ENCODE results near the gene JPH4. TPM values are rescaled to one million over a fixed set of nuclear protein-coding genes. Genes with fewer than 3 reads are reported as not detected.

The JPH4 gene
- total RNA-seq, 1 donor from 2014 or later: 2.0 TPM

DNA sequence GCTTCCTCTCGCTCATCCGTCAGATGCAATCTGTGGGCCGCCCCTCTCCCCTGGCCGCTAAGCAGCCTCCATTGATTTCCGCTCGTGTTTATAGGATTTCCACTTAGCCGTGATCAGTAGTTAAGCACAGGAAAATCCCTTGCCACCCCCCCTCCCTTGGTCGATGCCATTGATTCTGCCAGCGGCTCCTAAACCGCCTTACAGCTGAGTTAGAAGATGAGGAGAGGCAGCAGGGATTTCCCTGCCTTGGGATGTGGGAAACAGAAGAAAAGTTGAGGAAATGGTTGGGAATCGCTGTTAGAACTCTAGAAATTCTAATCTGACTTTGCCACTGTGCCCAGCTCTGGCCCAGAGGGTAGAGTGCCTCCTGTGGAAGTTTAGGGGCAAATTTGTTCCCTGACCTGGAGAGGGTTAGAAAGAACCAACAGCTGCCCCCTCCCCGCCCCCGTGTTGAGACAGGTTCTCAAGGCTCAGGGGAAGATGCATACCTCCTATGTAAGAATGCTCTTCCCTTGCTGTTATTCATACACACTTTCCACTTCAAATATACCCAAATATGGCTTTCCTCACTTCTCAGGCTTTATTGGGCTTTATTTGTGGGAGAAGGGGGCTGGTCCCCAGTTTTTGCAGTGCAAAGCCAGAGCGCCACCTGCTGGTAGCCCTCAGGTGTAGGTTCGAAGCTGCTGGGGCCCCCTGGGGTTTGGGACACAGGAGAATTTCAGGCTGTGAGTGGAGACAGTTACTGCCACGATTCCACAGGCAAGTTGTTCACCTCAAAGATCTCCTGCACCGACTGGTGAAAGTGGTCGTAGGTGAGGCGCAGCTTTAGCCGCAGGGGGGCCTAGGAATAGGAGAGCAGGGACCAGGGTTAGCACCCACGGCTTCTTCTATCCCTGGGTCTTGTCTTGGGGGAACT lies 19.3 kb downstream of the JPH4 start:
- Mint-ChIP-seq H3K9me3 (no peaks in the 10 kb centered on the region), H3K36me3 (ENCODE audit: low read depth) (peaks cover 56% of the 10 kb centered on the region), H3K4me3 (no peak overlapping the region), H3K4me1 (peaks cover 31% of the 10 kb centered on the region), H3K27ac (no peak overlapping the region), H3K27me3 (no peaks in the 10 kb centered on the region)
- intact Hi-C loops (cut with micrococcal nuclease): loop anchor here (5.0 to 10.0 kb wide), 6 partner anchors 437 to 886 kb away; partner anchors contain the start of genes ACIN1, ADCY4, C14orf119 and PCK2
- TF ChIP-seq CTCF (IDR thresholded peaks at IDR 0.05): no peak
- ChIA-PET CTCF (interaction anchor here (0.7 to 4.9 kb wide), 7 partner anchors 9 to 179 kb away, joined by 3 to 128 read pairs (median 4); no protein-coding TSS in a partner anchor), POLR2A (interaction anchor here (1.1 to 6.2 kb wide), 4 partner anchors 8 to 555 kb away, joined by 3 to 41 read pairs (median 10); partner anchors contain the start of genes AP1G2, DCAF11, NRL and PABPN1)
- DNase-seq (peak; percentile 50), ATAC-seq (ENCODE audit: low read depth) (no peak)

GRCh38 chr14:23558346-23559009 lies 20.1 kb downstream of the JPH4 start:
- no peak for DNase-seq
- Mint-ChIP-seq H3K4me1 (peaks cover 31% of the 10 kb centered on the region), H3K27me3 (no peaks in the 10 kb centered on the region), H3K4me3 (peak overlapping the region; percentile 4), H3K27ac (peak overlapping the region; percentile 6), H3K9me3 (no peaks in the 10 kb centered on the region), H3K36me3 (ENCODE audit: low read depth) (peaks cover 50% of the 10 kb centered on the region)
- intact Hi-C loops (cut with micrococcal nuclease): loop anchor here (5.0 to 10.0 kb wide), 6 partner anchors 436 to 886 kb away; partner anchors contain the start of genes ACIN1, ADCY4, C14orf119 and PCK2
- no peak for ATAC-seq (ENCODE audit: low read depth)
- no peak for TF ChIP-seq CTCF (IDR thresholded peaks at IDR 0.05)
- POLR2A ChIA-PET: interaction anchor here (1.1 to 6.2 kb wide), 3 partner anchors 9 to 556 kb away, joined by 3 to 41 read pairs (median 4); partner anchors contain the start of genes AP1G2, DCAF11, NRL and PABPN1
- CTCF ChIA-PET: interaction anchor here (0.8 to 4.9 kb wide), 5 partner anchors 9 to 437 kb away, joined by 3 to 128 read pairs (median 3); no protein-coding TSS in a partner anchor

DNA sequence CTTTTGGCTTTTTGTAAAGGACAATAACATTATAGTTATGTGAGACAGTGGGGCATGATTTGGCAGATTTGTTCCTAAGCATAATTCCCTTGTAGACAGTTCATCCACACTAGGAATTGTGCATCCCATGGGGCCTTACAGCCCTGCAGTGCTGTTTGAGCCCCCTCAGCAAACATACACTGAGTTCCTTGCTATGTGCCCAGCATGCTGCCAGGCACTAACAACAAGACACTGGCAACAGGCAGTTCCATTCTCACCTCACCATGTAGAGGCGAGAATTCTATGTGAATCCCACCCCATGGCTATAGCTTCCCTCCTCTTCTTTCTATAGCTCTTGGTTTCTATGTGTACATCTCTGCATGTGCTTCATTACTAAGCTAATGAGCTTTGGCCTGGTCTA lies 20.6 kb downstream of the JPH4 start:
- ATAC-seq (ENCODE audit: low read depth) (no peak), DNase-seq (no peak)
- ChIA-PET CTCF (interaction anchor here (0.8 to 4.9 kb wide), 4 partner anchors 8 to 436 kb away, joined by 3 to 128 read pairs (median 8); no protein-coding TSS in a partner anchor), POLR2A (interaction anchor here (6.2 kb wide), 1 partner anchor 9 kb away, joined by 41 read pairs; the partner anchor contains the start of gene AP1G2)
- TF ChIP-seq CTCF (IDR thresholded peaks at IDR 0.05): no peak
- Mint-ChIP-seq H3K4me1 (peaks cover 29% of the 10 kb centered on the region), H3K27me3 (no peaks in the 10 kb centered on the region), H3K27ac (peak overlapping the region; percentile 85), H3K9me3 (no peaks in the 10 kb centered on the region), H3K4me3 (no peak overlapping the region), H3K36me3 (ENCODE audit: low read depth) (peaks cover 45% of the 10 kb centered on the region)
- intact Hi-C loops (cut with micrococcal nuclease): loop anchor here (2.0 to 10.0 kb wide), 7 partner anchors 19 to 887 kb away; partner anchors contain the start of genes ACIN1, ADCY4, C14orf119 and PCK2

DNA sequence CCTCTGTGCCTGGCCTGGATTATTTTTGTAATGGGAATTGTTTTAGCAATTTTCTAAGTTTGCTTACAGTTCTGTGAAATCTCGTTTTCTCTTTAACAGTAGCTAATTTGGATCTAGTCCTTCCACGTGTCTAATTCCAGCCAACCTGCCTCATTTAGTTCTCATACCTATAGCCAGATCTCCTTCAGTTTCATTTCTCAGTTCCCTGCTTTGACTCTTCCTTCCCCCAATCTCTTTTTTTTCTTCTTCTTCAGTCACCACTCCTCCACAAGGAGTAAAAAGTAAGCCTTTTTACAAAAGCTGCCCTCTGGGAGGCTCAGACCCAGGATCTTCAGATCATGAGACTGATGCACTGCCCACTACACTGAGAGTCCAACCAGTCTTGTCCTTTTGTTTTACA lies 21.1 kb downstream of the JPH4 start:
- H3K4me1 Mint-ChIP-seq: peaks cover 26% of the 10 kb centered on the region
- intact Hi-C loops (cut with micrococcal nuclease): loop anchor here (2.0 to 10.0 kb wide), 7 partner anchors 19 to 887 kb away; partner anchors contain the start of genes ACIN1, ADCY4, C14orf119 and PCK2
- peaks cover 41% of the 10 kb centered on the region for H3K36me3 Mint-ChIP-seq (ENCODE audit: low read depth)
- DNase-seq (no peak), ATAC-seq (ENCODE audit: low read depth) (no peak)
- no peaks in the 10 kb centered on the region for H3K9me3 Mint-ChIP-seq
- ChIA-PET CTCF (interaction anchor here (1.0 to 4.9 kb wide), 2 partner anchors 20 to 78 kb away, joined by 3 to 128 read pairs; no protein-coding TSS in a partner anchor), POLR2A (interaction anchor here (1.2 to 6.2 kb wide), 2 partner anchors 10 to 82 kb away, joined by 4 to 41 read pairs; partner anchors contain the start of gene AP1G2)
- TF ChIP-seq CTCF (IDR thresholded peaks at IDR 0.05): no peak
- H3K4me3 Mint-ChIP-seq: peak overlapping the region; percentile 71
- H3K27me3 Mint-ChIP-seq: no peaks in the 10 kb centered on the region
- peak overlapping the region; percentile 85 for H3K27ac Mint-ChIP-seq

All from activated B cell treated with CpG ODN at 0.5 μM for 24 hours (primary cell).